Mucosa of descending colon (tissue), 3 donors: ENCODE data around the gene H6PD. TPM values are rescaled to one million over a fixed set of nuclear protein-coding genes. Genes with fewer than 3 reads are reported as not detected.
A peak's percentile ranks its signal among the peaks of the same experiment; 100 is the strongest.

Experiments
- ATAC-seq: fragments of 200-7000 bp; cut with Tn5 transposase; one replicate; pipeline ENCODE4 v1.9.1; 2020; ENCODE audit warnings: mild to moderate bottlenecking, moderate library complexity
- DNase-seq, 3 donors: peaks; one replicate each; pipeline ENCODE4 v3.0.0-alpha.2; 2020
- H3K36me3 ChIP-seq: fragments of 200-600 bp; one replicate; pipeline ENCODE4 v1.8.0; 2021; ENCODE audit warnings: low read depth, mild to moderate bottlenecking
- H3K4me1 ChIP-seq: fragments of 200-600 bp; one replicate; pipeline ENCODE4 v1.8.0; 2021; ENCODE audit warnings: low read depth, mild to moderate bottlenecking
- H3K4me3 ChIP-seq: fragments of 200-600 bp; one replicate; pipeline ENCODE4 v1.8.0; 2021; ENCODE audit warnings: mild to moderate bottlenecking
- H3K9me3 ChIP-seq: fragments of 200-600 bp; one replicate; pipeline ENCODE4 v1.8.0; 2021; ENCODE audit warnings: mild to moderate bottlenecking
- intact Hi-C, 2 donors: fragments of 100-400 bp; cut with DNase I in 1 of 2; cut with micrococcal nuclease in 1 of 2; formaldehyde crosslinking; loops; one replicate each; pipeline versions ENCODE4 v1.11.0 to v1.11.1; 2022; cut with DNase I, micrococcal nuclease
- total RNA-seq, 3 donors: library from RNA; stranded (reverse); fragmentation: NEBNext Ultra II Directional in 2 of 3; extraction: Animal tissue kit (Norgen Biotek cat#: 25700) in 2 of 3; gene quantifications; one replicate each; pipeline versions ENCODE4 v1.2.1 to v1.2.4, GENCODE V29; 2021 to 2023
- TF ChIP-seq, protein P1 (sequence below): fragments of 200-600 bp; IDR thresholded peaks from one replicate; pipeline ENCODE4 v1.8.0; 2022; ENCODE audit warnings: antibody characterized with exemption, mild to moderate bottlenecking
- donor health status: DM: no; HTN: no; CAD: no; lungs with moderate emphysema.
- donor health status: DM: no; HTN: no; CAD: no.
- donor health status: DM: no; HTN: yes; CAD: no.

The H6PD gene
- total RNA-seq, 3 donors from 2014 or later: 27.6 to 35.3 (median 31.9) TPM

DNA sequence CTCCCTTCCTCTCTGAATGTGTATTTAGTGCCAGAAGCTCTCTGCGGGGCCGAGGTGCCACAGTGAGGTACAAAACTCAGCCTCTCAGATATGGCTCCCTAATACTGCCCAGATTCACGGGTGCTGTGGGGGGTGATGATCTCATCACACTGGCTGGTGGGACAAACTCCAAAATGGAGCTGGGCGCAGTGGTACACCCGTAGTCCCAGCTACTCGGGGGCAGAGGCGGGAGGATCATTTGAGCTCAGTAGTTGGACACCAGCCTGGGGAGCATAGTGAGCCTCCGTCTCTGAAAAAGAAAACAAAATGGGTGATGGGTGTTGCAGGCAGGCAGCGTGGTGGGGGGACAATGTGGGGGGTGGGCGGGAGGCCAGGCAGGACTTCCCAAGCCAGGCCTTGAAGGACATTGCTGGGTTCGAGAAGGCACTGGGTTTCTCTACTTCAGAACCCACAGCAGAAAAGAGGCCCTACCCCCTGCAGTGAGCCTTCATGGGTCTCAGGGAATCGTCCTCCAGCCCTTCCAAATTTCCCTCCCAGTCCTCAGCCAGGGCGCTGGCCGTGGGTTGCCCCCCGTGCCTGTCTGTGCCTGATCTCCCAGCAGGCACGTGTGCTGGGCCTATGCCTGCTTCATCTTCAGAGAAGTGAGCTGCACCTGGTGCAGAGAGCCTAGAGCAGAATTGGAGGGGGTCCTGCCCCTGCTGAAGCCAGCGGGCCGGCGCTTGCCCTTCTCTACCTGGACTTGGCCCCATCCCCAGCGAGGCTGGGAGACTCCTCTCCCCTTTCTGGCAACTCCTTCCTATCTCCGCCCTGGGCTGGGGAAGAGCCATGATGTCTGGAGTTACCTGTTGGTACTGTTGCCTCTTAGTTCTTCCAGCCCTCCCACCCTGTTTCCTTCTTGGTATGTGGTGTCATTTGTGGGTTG lies 14.0 kb downstream of the H6PD start:
- ATAC-seq (no peak), DNase-seq (no peak)
- no peaks in the 10 kb centered on the region for H3K9me3 ChIP-seq
- intact Hi-C loops: no loop called here
- no peaks in the 10 kb centered on the region for H3K36me3 ChIP-seq
- H3K4me3 ChIP-seq: no peak overlapping the region
- TF ChIP-seq, protein P1, sequence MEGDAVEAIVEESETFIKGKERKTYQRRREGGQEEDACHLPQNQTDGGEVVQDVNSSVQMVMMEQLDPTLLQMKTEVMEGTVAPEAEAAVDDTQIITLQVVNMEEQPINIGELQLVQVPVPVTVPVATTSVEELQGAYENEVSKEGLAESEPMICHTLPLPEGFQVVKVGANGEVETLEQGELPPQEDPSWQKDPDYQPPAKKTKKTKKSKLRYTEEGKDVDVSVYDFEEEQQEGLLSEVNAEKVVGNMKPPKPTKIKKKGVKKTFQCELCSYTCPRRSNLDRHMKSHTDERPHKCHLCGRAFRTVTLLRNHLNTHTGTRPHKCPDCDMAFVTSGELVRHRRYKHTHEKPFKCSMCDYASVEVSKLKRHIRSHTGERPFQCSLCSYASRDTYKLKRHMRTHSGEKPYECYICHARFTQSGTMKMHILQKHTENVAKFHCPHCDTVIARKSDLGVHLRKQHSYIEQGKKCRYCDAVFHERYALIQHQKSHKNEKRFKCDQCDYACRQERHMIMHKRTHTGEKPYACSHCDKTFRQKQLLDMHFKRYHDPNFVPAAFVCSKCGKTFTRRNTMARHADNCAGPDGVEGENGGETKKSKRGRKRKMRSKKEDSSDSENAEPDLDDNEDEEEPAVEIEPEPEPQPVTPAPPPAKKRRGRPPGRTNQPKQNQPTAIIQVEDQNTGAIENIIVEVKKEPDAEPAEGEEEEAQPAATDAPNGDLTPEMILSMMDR: no peak
- H3K4me1 ChIP-seq: peaks cover 19% of the 10 kb centered on the region

DNA sequence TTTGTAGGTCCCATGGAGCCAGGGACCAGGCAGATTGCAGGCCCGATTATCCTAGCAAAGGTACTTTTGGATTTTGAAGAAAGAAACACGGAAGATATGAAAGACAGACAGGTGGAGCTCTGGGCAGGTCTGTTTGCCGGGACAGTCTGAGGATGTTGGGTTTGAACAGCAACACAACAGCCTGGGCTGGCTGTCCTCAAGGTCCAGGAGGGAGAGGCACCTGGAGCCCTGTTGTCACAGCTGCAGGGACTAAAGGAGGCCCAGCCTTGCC lies 14.6 kb downstream of the H6PD start:
- Histone ChIP-seq H3K4me1 (peaks cover 16% of the 10 kb centered on the region), H3K36me3 (no peaks in the 10 kb centered on the region), H3K9me3 (no peaks in the 10 kb centered on the region), H3K4me3 (no peak overlapping the region)
- no peak for ATAC-seq
- intact Hi-C loops: no loop called here
- no peak for DNase-seq
- TF ChIP-seq, protein P1: no peak

DNA sequence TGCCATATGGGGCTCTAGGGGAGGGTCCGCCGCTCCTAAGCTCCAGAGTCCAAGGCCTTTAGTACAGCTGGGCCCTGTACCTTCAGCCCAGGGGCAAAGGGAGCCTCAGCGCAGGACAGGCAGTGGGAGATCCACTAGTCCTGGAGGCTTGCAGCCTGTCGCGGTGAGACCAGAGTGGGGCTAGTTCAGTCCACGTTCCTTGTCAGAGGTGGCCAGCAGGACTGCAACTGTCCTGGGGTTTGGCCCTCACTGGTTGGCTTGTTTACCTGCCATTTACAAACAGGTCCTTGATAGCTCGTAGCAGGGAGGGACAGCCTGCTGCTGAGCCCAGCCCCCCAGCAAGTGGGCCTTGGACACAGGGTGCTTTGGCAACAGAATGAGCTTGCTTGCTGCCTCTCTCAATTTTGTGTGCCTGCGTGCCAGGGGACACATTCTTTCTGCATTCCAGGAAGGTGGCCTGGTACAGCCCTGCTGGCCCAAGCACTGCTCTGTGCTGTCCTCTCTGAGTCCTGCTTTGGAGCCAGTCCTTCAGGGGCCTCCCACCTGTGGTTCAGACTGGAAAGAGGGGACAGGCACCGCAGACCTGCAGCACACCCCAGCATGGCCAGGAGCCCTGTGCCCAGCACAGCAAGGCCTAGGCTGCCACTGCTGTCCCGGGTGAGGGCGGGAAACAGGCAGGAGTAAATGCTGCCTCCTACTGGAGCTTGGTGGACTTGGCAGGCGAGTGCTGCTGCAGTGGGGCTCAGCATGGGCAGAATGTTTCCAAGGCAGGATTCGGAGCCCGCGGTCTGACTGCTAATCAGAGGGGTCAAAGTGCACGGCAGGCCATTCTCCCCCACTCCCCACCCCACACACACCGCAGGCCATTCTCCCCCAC lies 15.2 kb downstream of the H6PD start:
- peak; percentile 84 for ATAC-seq
- H3K9me3 ChIP-seq: no peaks in the 10 kb centered on the region
- peaks cover 10% of the 10 kb centered on the region for H3K4me1 ChIP-seq
- TF ChIP-seq, protein P1: peak; percentile 38
- H3K4me3 ChIP-seq: no peak overlapping the region
- peak; percentile 62 to 65 (median 63) for DNase-seq
- intact Hi-C loops: no loop called here
- no peaks in the 10 kb centered on the region for H3K36me3 ChIP-seq

DNA sequence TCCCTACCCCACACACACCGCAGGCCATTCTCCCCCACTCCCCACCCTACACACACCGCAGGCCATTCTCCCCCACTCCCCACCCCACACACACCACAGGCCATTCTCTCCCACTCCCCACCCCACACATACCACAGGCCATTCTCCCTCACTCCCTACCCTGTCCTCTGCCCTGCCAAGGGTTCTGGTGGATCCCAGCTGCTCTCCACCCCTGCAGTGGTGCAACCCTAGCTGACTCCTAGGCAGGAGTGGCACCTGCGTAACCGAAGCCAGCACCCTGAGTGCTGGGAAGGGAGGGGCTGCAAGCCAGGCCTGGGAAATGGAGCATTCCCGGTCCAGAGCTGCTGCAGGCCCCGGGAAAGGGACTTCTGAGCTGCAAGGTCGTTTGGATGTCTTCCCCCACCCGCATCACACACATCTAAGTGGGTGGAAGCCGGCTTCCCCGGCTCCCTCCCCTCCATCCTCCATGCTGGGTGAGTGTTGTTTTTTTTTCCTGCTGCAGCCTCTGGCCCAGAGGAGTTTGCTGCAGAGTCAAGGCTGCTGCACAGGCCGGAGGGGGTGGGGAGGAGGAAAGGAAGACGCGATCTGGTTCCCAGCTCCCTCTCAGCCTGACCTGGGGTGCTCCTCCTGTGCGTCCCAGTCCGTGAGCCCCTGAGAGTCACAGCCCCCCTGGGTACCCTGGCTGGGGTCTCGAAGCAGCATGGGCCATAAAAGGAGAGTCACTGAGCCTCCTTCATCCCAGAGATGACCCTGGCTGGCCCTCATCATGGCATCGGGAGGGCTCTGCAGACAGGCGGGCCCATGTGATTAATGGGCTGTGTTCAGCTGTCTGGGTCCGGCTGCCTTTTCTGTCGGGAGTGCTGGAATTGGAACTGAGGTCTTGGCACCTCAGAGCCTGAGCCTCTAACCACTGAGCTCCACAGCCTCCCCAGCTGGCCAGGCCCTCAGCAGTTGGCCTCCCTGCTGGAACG lies 16.1 kb downstream of the H6PD start:
- no peak overlapping the region for H3K4me3 ChIP-seq
- H3K4me1 ChIP-seq: peaks cover 10% of the 10 kb centered on the region
- H3K36me3 ChIP-seq: no peaks in the 10 kb centered on the region
- ATAC-seq (peak; percentile 56), DNase-seq (peak in 2 of 3 donors; percentile 35 to 46)
- TF ChIP-seq, protein P1: no peak
- intact Hi-C loops: no loop called here
- H3K9me3 ChIP-seq: no peaks in the 10 kb centered on the region

DNA sequence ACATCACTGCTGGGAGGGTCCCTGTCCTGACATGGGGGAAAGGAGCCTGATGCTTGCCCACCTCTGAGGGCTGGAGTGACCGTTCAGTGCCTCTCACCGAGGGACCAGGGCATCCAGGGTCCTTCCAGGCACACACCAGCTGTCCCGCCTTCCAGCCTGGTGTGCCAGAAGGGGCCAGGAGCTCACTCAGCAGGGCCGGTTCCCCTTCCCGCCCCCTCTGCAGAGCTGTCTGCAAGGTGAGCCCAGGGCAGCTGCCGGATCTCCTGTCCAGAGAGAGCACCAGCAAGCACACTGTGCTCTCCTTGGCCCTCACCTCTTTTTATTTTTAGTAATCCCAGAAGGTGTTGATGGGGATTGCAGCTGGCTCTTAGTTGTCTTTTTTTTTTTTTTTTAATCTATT lies 16.9 kb downstream of the H6PD start:
- H3K4me1 ChIP-seq: peaks cover 10% of the 10 kb centered on the region
- intact Hi-C loops: no loop called here
- H3K4me3 ChIP-seq: no peak overlapping the region
- peak in 1 of 3 donors; percentile 46 for DNase-seq
- TF ChIP-seq, protein P1: no peak
- no peaks in the 10 kb centered on the region for H3K36me3 ChIP-seq
- no peak for ATAC-seq
- H3K9me3 ChIP-seq: no peaks in the 10 kb centered on the region
